GM23338 (cell line): Measurements from ENCODE around the gene MED14. TPM values are rescaled to one million over a fixed set of nuclear protein-coding genes. Genes with fewer than 3 reads are reported as not detected.

ENCODE experiments used
- ATAC-seq: fragments of 200-7000 bp; cut with Tn5 transposase; 3 replicates; pipeline ENCODE4 v1.9.1; 2020
- DNase-seq: peaks from one replicate; pipeline ENCODE4 v3.0.0-alpha.2; 2015; ENCODE audit warnings: low spot score
- H2AFZ ChIP-seq: fragments of 200-600 bp; sonication (generic); 2 replicates; pipeline ENCODE4 v1.8.0; 2016; ENCODE audit warnings: antibody characterized with exemption, mild to moderate bottlenecking, moderate library complexity
- H3F3A ChIP-seq: fragments of 200-600 bp; sonication (generic); replicated peaks from 2 replicates; pipeline ENCODE4 v1.8.0; 2017; ENCODE audit warnings: antibody characterized with exemption, mixed run types, low read depth
- H3K27ac ChIP-seq: fragments of 200-600 bp; sonication (generic); 2 replicates; pipeline ENCODE4 v1.6.1; 2016; ENCODE audit warnings: low read depth
- H3K27me3 ChIP-seq: fragments of 200-600 bp; sonication (generic); 2 replicates; pipeline ENCODE4 v1.8.0; 2016; ENCODE audit warnings: mild to moderate bottlenecking, mixed run types, moderate library complexity; ENCODE audit not compliant: insufficient read depth
- H3K36me3 ChIP-seq: fragments of 200-600 bp; sonication (generic); 2 replicates; pipeline ENCODE4 v1.8.0; 2016; ENCODE audit warnings: mild to moderate bottlenecking; ENCODE audit not compliant: insufficient read depth
- H3K4me1 ChIP-seq: fragments of 200-600 bp; sonication (generic); 2 replicates; pipeline ENCODE4 v1.8.0; 2016; ENCODE audit warnings: mild to moderate bottlenecking, moderate library complexity; ENCODE audit not compliant: insufficient read depth
- H3K4me2 ChIP-seq: fragments of 200-600 bp; sonication (generic); 2 replicates; pipeline ENCODE4 v1.7.1; 2017; ENCODE audit warnings: mixed run types
- H3K4me3 ChIP-seq: fragments of 200-600 bp; sonication (generic); 2 replicates; pipeline ENCODE4 v1.6.1; 2016; ENCODE audit warnings: mixed run types
- H3K79me2 ChIP-seq: fragments of 200-600 bp; sonication (generic); replicated peaks from 2 replicates; pipeline ENCODE4 v1.8.0; 2017; ENCODE audit warnings: mild to moderate bottlenecking; ENCODE audit not compliant: insufficient read depth
- H3K9me2 ChIP-seq: fragments of 200-600 bp; sonication (generic); 2 replicates; pipeline ENCODE4 v1.8.0; 2017; ENCODE audit not compliant: insufficient read depth
- H4K20me1 ChIP-seq: fragments of 200-600 bp; sonication (generic); replicated peaks from 2 replicates; pipeline ENCODE4 v1.8.0; 2017; ENCODE audit warnings: mild to moderate bottlenecking; ENCODE audit not compliant: insufficient read depth
- H3K27ac Mint-ChIP-seq: 2 replicates; pipeline ENCODE4 v1.8.0; 2020; ENCODE audit warnings: inconsistent platforms, mild to moderate bottlenecking, moderate library complexity, mixed read lengths
- H3K27me3 Mint-ChIP-seq: 3 replicates; pipeline ENCODE4 v1.8.0; 2022; ENCODE audit warnings: low read depth, mild to moderate bottlenecking, moderate library complexity, mixed read lengths, inconsistent platforms; ENCODE audit not compliant: insufficient read depth, poor library complexity
- H3K36me3 Mint-ChIP-seq: 3 replicates; pipeline ENCODE4 v1.8.0; 2021; ENCODE audit warnings: low read depth, mild to moderate bottlenecking, inconsistent platforms, moderate library complexity, mixed read lengths
- H3K4me1 Mint-ChIP-seq: 3 replicates; pipeline ENCODE4 v1.8.0; 2020; ENCODE audit warnings: mild to moderate bottlenecking, inconsistent platforms, mixed read lengths
- H3K4me3 Mint-ChIP-seq: 3 replicates; pipeline ENCODE4 v1.8.0; 2021; ENCODE audit warnings: moderate library complexity, mild to moderate bottlenecking, inconsistent platforms, mixed read lengths
- H3K9me3 Mint-ChIP-seq: 3 replicates; pipeline ENCODE4 v1.8.0; 2020; ENCODE audit warnings: moderate library complexity, mild to moderate bottlenecking, inconsistent platforms, mixed read lengths
- CREB1 ChIP-seq: fragments of 250-450 bp; sonication (Bioruptor Pico); IDR thresholded peaks from 2 replicates; pipeline ENCODE4 v1.5.0; 2020; ENCODE audit warnings: low read depth, mild to moderate bottlenecking, moderate library complexity
- EZH2 ChIP-seq: fragments of 200-600 bp; sonication (generic); IDR thresholded peaks from one replicate; pipeline ENCODE4 v1.8.0; 2017; ENCODE audit warnings: antibody characterized with exemption, mild to moderate bottlenecking, low read depth; ENCODE audit not compliant: unreplicated experiment
- JUNB ChIP-seq: IDR thresholded peaks from one replicate; pipeline ENCODE4 v1.6.1; 2016; ENCODE audit warnings: antibody characterized with exemption; ENCODE audit not compliant: unreplicated experiment
- STAT1 ChIP-seq: IDR thresholded peaks from one replicate; pipeline ENCODE4 v1.6.1; 2016; ENCODE audit warnings: antibody characterized with exemption; ENCODE audit not compliant: unreplicated experiment
- ZNF114 ChIP-seq: fragments of 250-450 bp; sonication (Bioruptor Pico); IDR thresholded peaks from 2 replicates; pipeline ENCODE4 v1.5.0; 2020; ENCODE audit warnings: mild to moderate bottlenecking, moderate library complexity
- ZNF331 ChIP-seq: fragments of 250-450 bp; sonication (Bioruptor Pico); IDR thresholded peaks from 2 replicates; pipeline ENCODE4 v1.5.0; 2020; ENCODE audit warnings: low read depth, mild to moderate bottlenecking, moderate library complexity
- polyA plus RNA-seq: library from polyadenylated mRNA; unstranded; fragments of >200 nt; fragmentation: Nextera tagmentation; extraction: Ambion mirVana; gene quantifications from 2 replicates; pipeline ENCODE4 v1.2.1, GENCODE V29; 2016
- total RNA-seq: library from RNA; depleted of rRNA; stranded (reverse); fragments of >200 nt; shearing (Covaris generic); gene quantifications from 2 replicates; pipeline ENCODE4 v1.2.3, GENCODE V29; 2014
- TF ChIP-seq, protein P1 (sequence below), 2 experiments: fragments of 200-600 bp in 1 of 2; sonication (generic) in 1 of 2; conservative IDR thresholded peaks; 2 replicates each; pipeline versions ENCODE4 v1.5.1 to v1.6.1; 2016 to 2017; ENCODE audit warnings: antibody characterized with exemption in 2 of 2, low read depth in 2 of 2, mild to moderate bottlenecking in 2 of 2, moderate library complexity in 1 of 2
- TF ChIP-seq, protein P2 (sequence below): IDR thresholded peaks from 2 replicates; pipeline ENCODE4 v1.6.1; 2016; ENCODE audit warnings: antibody characterized with exemption
- TF ChIP-seq, protein P3 (sequence below): IDR thresholded peaks from one replicate; pipeline ENCODE4 v1.6.1; 2018; ENCODE audit warnings: antibody characterized with exemption; ENCODE audit not compliant: unreplicated experiment

The MED14 gene
- total and polyA plus RNA-seq, 2 experiments from 2014 or later = 29.8 to 99.3 TPM

DNA sequence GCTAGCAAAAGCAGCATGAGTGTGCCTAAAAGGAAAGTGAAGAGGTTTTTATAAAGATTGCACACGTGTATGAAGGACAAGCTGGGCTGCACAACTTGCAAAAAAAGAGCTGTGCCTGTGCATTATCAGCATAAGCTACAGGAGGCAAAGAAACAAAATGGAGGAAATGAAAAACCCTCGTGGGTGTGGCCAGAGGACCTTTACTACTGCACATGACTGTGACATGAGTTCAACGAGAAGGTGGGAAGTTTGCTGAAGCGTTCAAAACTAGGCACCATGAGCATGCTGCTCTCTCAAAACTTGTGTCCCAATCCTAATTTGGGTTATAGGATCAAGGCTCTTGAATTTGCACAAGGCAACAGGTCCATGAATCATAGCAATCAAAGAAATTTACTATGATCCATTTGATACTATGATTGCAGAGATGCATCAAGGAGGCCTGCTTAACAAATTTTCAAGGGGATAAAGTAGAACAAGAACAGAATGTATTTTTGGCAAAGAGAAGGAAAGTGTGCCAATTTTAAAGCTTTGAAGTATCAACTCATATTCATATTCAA is 49.9 kb downstream of the MED14 start (continued):
- TF ChIP-seq, protein P1, sequence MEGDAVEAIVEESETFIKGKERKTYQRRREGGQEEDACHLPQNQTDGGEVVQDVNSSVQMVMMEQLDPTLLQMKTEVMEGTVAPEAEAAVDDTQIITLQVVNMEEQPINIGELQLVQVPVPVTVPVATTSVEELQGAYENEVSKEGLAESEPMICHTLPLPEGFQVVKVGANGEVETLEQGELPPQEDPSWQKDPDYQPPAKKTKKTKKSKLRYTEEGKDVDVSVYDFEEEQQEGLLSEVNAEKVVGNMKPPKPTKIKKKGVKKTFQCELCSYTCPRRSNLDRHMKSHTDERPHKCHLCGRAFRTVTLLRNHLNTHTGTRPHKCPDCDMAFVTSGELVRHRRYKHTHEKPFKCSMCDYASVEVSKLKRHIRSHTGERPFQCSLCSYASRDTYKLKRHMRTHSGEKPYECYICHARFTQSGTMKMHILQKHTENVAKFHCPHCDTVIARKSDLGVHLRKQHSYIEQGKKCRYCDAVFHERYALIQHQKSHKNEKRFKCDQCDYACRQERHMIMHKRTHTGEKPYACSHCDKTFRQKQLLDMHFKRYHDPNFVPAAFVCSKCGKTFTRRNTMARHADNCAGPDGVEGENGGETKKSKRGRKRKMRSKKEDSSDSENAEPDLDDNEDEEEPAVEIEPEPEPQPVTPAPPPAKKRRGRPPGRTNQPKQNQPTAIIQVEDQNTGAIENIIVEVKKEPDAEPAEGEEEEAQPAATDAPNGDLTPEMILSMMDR (conservative IDR thresholded peaks at IDR 0.05; ENCODE audit: low read depth in 2 of 2) = no peak
- TF ChIP-seq ZNF331 (CRISPR knock-in tag) = no peak

DNA sequence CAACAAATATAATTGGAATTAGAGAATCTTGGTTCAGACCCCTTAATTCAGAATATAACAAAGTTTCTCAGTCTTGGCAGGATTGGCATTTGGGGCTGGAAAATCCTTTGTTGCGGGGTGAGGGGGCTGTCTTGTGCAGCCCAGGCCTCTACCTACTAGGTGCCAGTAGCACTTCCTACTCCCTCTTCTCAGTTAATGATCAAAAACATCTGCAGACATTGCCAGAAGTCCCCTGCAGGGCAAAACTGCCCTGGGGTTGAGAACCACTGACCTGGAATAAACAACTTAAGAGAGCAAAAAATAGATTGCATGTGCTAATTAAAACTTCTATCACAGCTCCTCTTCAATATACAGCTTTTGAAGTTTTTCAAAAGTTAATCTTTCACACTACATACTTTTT is 51.2 kb downstream of the MED14 start:
- no peaks in the 10 kb centered on the region for H3K27me3 ChIP-seq
- H3F3A ChIP-seq = no peaks in the 10 kb centered on the region
- peaks cover 16% of the 10 kb centered on the region for H3K36me3 ChIP-seq
- no peaks in the 10 kb centered on the region for H3K9me2 ChIP-seq
- no peak for ATAC-seq
- H3K4me3 Mint-ChIP-seq = no peak overlapping the region
- peaks cover 5% of the 10 kb centered on the region; the same call in 1 of the 2 replicates for H4K20me1 ChIP-seq
- 0 out of 2 replicates have a peak, but pooled peaks cover 9% of the 10 kb centered on the region for H3K79me2 ChIP-seq
- H3K27me3 Mint-ChIP-seq = no peaks in the 10 kb centered on the region
- DNase-seq = no peak
- no peak overlapping the region for H3K4me3 ChIP-seq
- no peak overlapping the region for H3K27ac ChIP-seq
- H3K4me1 Mint-ChIP-seq = peaks cover 3% of the 10 kb centered on the region; the same call in 2 of the 3 replicates
- H3K36me3 Mint-ChIP-seq = peaks cover 72% of the 10 kb centered on the region
- no peaks in the 10 kb centered on the region for H3K4me1 ChIP-seq
- no peaks in the 10 kb centered on the region for H3K9me3 Mint-ChIP-seq
- H3K27ac Mint-ChIP-seq = no peak overlapping the region
- TF ChIP-seq ZNF331 (CRISPR knock-in tag) (no peak), ZNF114 (CRISPR knock-in tag) (no peak)
- TF ChIP-seq, protein P2, sequence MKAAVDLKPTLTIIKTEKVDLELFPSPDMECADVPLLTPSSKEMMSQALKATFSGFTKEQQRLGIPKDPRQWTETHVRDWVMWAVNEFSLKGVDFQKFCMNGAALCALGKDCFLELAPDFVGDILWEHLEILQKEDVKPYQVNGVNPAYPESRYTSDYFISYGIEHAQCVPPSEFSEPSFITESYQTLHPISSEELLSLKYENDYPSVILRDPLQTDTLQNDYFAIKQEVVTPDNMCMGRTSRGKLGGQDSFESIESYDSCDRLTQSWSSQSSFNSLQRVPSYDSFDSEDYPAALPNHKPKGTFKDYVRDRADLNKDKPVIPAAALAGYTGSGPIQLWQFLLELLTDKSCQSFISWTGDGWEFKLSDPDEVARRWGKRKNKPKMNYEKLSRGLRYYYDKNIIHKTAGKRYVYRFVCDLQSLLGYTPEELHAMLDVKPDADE = no peak
- no peak overlapping the region for H2AFZ ChIP-seq
- H3K4me2 ChIP-seq = no peak overlapping the region

DNA sequence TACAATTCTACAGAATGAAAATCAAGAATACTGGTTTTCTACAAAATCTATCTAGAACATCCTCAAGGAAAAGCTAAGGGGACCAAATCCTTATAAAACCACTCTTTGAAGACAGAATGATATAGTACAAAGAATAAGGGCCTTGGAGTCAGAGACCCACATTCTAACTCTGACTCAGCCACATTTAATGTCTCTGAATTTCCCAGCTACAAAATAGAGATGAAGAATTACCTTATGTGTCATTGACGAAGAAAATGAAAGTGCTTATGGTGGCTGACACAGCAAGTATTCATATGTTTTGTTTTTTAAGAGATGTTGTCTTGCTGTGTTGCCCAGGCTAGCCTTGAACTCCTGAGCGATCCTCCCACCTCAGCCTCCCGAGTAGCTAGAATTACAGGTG is 52.1 kb downstream of the MED14 start:
- Mint-ChIP-seq H3K27me3 (no peaks in the 10 kb centered on the region), H3K4me3 (no peak overlapping the region), H3K4me1 (peaks cover 3% of the 10 kb centered on the region; the same call in 2 of the 3 replicates), H3K27ac (no peak overlapping the region), H3K9me3 (no peaks in the 10 kb centered on the region), H3K36me3 (peaks cover 72% of the 10 kb centered on the region)
- Histone ChIP-seq H3K79me2 (0 out of 2 replicates have a peak, but pooled peaks cover 9% of the 10 kb centered on the region), H3K9me2 (no peaks in the 10 kb centered on the region), H3K4me3 (no peak overlapping the region), H3K4me1 (no peaks in the 10 kb centered on the region), H3K27ac (no peak overlapping the region), H3K36me3 (peaks cover 10% of the 10 kb centered on the region; the same call in 1 of the 2 replicates), H2AFZ (no peak overlapping the region), H3K4me2 (no peak overlapping the region), H3K27me3 (no peaks in the 10 kb centered on the region), H3F3A (no peaks in the 10 kb centered on the region), H4K20me1 (0 out of 2 replicates have a peak, but pooled peaks cover 5% of the 10 kb centered on the region)
- ATAC-seq = no peak
- no peak for DNase-seq
- no peak for TF ChIP-seq JUNB
- TF ChIP-seq, protein P2 = no peak
- no peak for TF ChIP-seq STAT1
- TF ChIP-seq CREB1 (CRISPR knock-in tag) = no peak
- no peak for TF ChIP-seq EZH2
- TF ChIP-seq, protein P3, sequence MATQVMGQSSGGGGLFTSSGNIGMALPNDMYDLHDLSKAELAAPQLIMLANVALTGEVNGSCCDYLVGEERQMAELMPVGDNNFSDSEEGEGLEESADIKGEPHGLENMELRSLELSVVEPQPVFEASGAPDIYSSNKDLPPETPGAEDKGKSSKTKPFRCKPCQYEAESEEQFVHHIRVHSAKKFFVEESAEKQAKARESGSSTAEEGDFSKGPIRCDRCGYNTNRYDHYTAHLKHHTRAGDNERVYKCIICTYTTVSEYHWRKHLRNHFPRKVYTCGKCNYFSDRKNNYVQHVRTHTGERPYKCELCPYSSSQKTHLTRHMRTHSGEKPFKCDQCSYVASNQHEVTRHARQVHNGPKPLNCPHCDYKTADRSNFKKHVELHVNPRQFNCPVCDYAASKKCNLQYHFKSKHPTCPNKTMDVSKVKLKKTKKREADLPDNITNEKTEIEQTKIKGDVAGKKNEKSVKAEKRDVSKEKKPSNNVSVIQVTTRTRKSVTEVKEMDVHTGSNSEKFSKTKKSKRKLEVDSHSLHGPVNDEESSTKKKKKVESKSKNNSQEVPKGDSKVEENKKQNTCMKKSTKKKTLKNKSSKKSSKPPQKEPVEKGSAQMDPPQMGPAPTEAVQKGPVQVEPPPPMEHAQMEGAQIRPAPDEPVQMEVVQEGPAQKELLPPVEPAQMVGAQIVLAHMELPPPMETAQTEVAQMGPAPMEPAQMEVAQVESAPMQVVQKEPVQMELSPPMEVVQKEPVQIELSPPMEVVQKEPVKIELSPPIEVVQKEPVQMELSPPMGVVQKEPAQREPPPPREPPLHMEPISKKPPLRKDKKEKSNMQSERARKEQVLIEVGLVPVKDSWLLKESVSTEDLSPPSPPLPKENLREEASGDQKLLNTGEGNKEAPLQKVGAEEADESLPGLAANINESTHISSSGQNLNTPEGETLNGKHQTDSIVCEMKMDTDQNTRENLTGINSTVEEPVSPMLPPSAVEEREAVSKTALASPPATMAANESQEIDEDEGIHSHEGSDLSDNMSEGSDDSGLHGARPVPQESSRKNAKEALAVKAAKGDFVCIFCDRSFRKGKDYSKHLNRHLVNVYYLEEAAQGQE = no peak
- TF ChIP-seq, protein P1 (conservative IDR thresholded peaks at IDR 0.05; ENCODE audit: low read depth in 2 of 2) = no peak
- no peak for TF ChIP-seq ZNF114 (CRISPR knock-in tag)
